MM.1S (cell line): ENCODE results near the gene FMO3.

ENCODE experiments used
- DNase-seq: peaks from one replicate; pipeline ENCODE4 v3.0.0-alpha.2; 2015
- H2AFZ ChIP-seq: fragments of 300-600 bp; sonication (generic); 2 replicates; pipeline ENCODE4 v1.6.0; 2016; ENCODE audit warnings: antibody characterized with exemption, low read length
- H3F3A ChIP-seq: fragments of 300-600 bp; sonication (generic); 2 replicates; pipeline ENCODE4 v1.6.1; 2016; ENCODE audit warnings: mild to moderate bottlenecking, antibody characterized with exemption, low read length, moderate library complexity, mixed read lengths; ENCODE audit not compliant: insufficient read depth
- H3K27ac ChIP-seq: fragments of 300-600 bp; sonication (generic); 2 replicates; pipeline ENCODE4 v1.5.1; 2016; ENCODE audit warnings: mild to moderate bottlenecking, low read length
- H3K27me3 ChIP-seq: fragments of 300-600 bp; sonication (generic); replicated peaks from 2 replicates; pipeline ENCODE4 v1.6.0; 2016; ENCODE audit warnings: low read length; ENCODE audit not compliant: insufficient read depth
- H3K36me3 ChIP-seq: fragments of 300-600 bp; sonication (generic); replicated peaks from 2 replicates; pipeline ENCODE4 v1.6.1; 2016; ENCODE audit warnings: mild to moderate bottlenecking, low read length, mixed read lengths; ENCODE audit not compliant: insufficient read depth
- H3K4me1 ChIP-seq: fragments of 300-600 bp; sonication (generic); 2 replicates; pipeline ENCODE4 v1.6.1; 2016; ENCODE audit warnings: low read length, mixed read lengths
- H3K4me2 ChIP-seq: fragments of 300-600 bp; sonication (generic); 2 replicates; pipeline ENCODE4 v1.6.0; 2016; ENCODE audit warnings: low read depth, low read length
- H3K4me3 ChIP-seq: fragments of 300-600 bp; sonication (generic); 2 replicates; pipeline ENCODE4 v1.5.1; 2016; ENCODE audit warnings: low read length, mixed read lengths
- H3K79me2 ChIP-seq: fragments of 300-600 bp; sonication (generic); 2 replicates; pipeline ENCODE4 v1.6.1; 2016; ENCODE audit warnings: mixed run types, low read length, mixed read lengths
- H3K9ac ChIP-seq: fragments of 300-600 bp; sonication (generic); 2 replicates; pipeline ENCODE4 v1.6.1; 2016; ENCODE audit warnings: low read length, mixed read lengths
- H3K9me2 ChIP-seq: fragments of 300-600 bp; sonication (generic); replicated peaks from 2 replicates; pipeline ENCODE4 v1.6.1; 2016; ENCODE audit warnings: mild to moderate bottlenecking, low read length, mixed read lengths; ENCODE audit not compliant: insufficient read depth
- H3K9me3 ChIP-seq: fragments of 300-600 bp; sonication (generic); replicated peaks from 2 replicates; pipeline ENCODE4 v1.6.1; 2016; ENCODE audit warnings: mild to moderate bottlenecking, low read length, mixed read lengths; ENCODE audit not compliant: insufficient read depth
- H4K20me1 ChIP-seq: fragments of 300-600 bp; sonication (generic); 2 replicates; pipeline ENCODE4 v1.6.1; 2016; ENCODE audit warnings: mild to moderate bottlenecking, low read length, moderate library complexity, mixed read lengths; ENCODE audit not compliant: insufficient read depth
- EZH2 ChIP-seq: fragments of 300-600 bp; sonication (generic); optimal IDR thresholded peaks from 2 replicates; pipeline ENCODE3; 2017; ENCODE audit warnings: low read depth, mild to moderate bottlenecking, antibody characterized with exemption, low read length, mixed read lengths
- EZH2phosphoT487 ChIP-seq: fragments of 300-600 bp; sonication (generic); IDR thresholded peaks from 2 replicates; pipeline ENCODE4 v1.6.1; 2018; ENCODE audit warnings: antibody characterized with exemption, low read length
- TF ChIP-seq, protein P1 (sequence below): fragments of 300-600 bp; sonication (generic); IDR thresholded peaks from 2 replicates; pipeline ENCODE4 v1.5.1; 2016; ENCODE audit warnings: antibody characterized with exemption, low read length, mixed read lengths

Gene FMO3

DNA sequence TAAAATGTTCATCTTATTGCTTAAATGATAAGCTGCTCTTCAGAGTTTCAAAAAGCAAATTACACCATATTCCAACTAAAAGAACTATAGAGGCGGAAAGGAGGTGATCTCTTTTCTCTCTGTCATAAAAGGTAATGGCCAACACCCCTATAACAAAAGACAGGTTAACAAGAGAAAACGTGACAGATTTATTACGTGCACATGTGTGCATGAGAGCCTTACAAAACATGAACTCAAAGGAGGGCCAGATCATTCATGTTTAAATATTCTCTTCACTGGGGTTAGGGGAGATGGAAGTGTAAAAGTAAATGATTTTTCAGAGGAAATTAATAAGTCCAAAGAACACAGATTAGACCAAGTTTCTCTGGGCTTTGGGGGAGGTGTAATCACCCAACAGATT, 67.8 kb downstream of the FMO3 start:
- no peaks in the 10 kb centered on the region for H3K4me1 ChIP-seq
- no peak for DNase-seq

DNA sequence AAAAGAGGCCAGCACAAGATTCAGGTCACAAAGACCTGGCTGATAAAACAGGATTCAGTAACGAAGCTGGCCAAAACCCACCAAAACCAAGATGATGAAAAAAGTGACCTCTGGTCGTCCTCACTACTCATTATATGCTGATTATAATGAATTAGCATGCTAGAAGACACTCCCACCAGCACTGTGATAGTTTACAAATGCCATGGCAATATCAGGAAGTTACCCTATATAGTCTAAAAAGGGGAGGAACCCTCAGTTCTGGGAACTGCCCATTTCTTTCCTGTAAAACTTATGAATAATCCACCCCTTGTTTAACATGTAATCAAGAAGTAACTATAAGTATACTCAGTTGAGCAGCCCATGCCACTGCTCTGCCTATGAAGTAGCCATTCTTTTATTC, 68.4 kb downstream of the FMO3 start:
- no peaks in the 10 kb centered on the region for H3K9me3 ChIP-seq
- H3K4me2 ChIP-seq = no peak overlapping the region
- no peak overlapping the region for H2AFZ ChIP-seq
- H3K27ac ChIP-seq = no peak overlapping the region
- H4K20me1 ChIP-seq = no peaks in the 10 kb centered on the region
- no peaks in the 10 kb centered on the region for H3K9me2 ChIP-seq
- H3K27me3 ChIP-seq = no peaks in the 10 kb centered on the region
- H3K4me1 ChIP-seq = no peaks in the 10 kb centered on the region
- no peaks in the 10 kb centered on the region for H3K79me2 ChIP-seq
- no peaks in the 10 kb centered on the region for H3F3A ChIP-seq
- H3K36me3 ChIP-seq = no peaks in the 10 kb centered on the region
- H3K9ac ChIP-seq = no peak overlapping the region
- DNase-seq = no peak
- TF ChIP-seq EZH2phosphoT487 = no peak
- TF ChIP-seq, protein P1, sequence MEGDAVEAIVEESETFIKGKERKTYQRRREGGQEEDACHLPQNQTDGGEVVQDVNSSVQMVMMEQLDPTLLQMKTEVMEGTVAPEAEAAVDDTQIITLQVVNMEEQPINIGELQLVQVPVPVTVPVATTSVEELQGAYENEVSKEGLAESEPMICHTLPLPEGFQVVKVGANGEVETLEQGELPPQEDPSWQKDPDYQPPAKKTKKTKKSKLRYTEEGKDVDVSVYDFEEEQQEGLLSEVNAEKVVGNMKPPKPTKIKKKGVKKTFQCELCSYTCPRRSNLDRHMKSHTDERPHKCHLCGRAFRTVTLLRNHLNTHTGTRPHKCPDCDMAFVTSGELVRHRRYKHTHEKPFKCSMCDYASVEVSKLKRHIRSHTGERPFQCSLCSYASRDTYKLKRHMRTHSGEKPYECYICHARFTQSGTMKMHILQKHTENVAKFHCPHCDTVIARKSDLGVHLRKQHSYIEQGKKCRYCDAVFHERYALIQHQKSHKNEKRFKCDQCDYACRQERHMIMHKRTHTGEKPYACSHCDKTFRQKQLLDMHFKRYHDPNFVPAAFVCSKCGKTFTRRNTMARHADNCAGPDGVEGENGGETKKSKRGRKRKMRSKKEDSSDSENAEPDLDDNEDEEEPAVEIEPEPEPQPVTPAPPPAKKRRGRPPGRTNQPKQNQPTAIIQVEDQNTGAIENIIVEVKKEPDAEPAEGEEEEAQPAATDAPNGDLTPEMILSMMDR = no peak
- TF ChIP-seq EZH2 = no peak
- H3K4me3 ChIP-seq = no peak overlapping the region

More for the DNA sequence above, 67.8 kb downstream of the FMO3 start:
- no peak overlapping the region for H3K27ac ChIP-seq
- H2AFZ ChIP-seq = no peak overlapping the region
- no peaks in the 10 kb centered on the region for H3K27me3 ChIP-seq
- no peak overlapping the region for H3K4me2 ChIP-seq
- no peaks in the 10 kb centered on the region for H3F3A ChIP-seq
- H3K9me3 ChIP-seq = no peaks in the 10 kb centered on the region
- no peak overlapping the region for H3K9ac ChIP-seq
- no peaks in the 10 kb centered on the region for H3K79me2 ChIP-seq
- H3K4me3 ChIP-seq = no peak overlapping the region
- no peaks in the 10 kb centered on the region for H3K9me2 ChIP-seq
- H3K36me3 ChIP-seq = no peaks in the 10 kb centered on the region
- no peak for TF ChIP-seq EZH2
- no peak for TF ChIP-seq EZH2phosphoT487
- TF ChIP-seq, protein P1 = no peak
- H4K20me1 ChIP-seq = no peaks in the 10 kb centered on the region

DNA sequence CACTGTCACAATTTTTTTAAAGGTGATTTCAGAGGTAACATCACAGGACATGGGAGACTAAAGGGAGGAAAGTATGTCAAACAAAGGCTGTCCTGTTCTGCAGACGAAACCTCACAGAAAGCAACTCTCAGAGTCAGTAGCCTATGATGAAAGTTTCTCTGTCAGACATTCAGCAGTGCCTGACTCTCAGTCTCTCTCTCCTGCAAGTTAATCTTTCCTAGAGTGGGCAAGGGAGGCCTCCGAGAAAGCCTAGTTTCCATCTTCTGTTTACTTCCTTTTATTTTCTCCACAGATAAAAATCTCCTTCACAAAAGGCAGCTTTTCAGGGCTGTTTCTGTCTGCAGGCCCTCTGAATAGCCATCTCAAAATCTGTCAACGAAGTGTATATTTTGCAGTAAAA, 69.5 kb downstream of the FMO3 start:
- Histone ChIP-seq H3F3A (no peaks in the 10 kb centered on the region), H3K4me2 (no peak overlapping the region), H3K27ac (no peak overlapping the region), H3K4me1 (no peaks in the 10 kb centered on the region), H3K79me2 (no peaks in the 10 kb centered on the region), H2AFZ (no peak overlapping the region), H3K9me2 (no peaks in the 10 kb centered on the region), H3K9ac (no peak overlapping the region), H3K36me3 (no peaks in the 10 kb centered on the region), H3K9me3 (no peaks in the 10 kb centered on the region), H3K27me3 (no peaks in the 10 kb centered on the region), H4K20me1 (no peaks in the 10 kb centered on the region), H3K4me3 (no peak overlapping the region)
- DNase-seq = no peak
- TF ChIP-seq, protein P1 = no peak
- no peak for TF ChIP-seq EZH2
- TF ChIP-seq EZH2phosphoT487 = no peak
